CD4-positive, alpha-beta memory T cell (primary cell): ENCODE results near the gene ENAH. TPM values are rescaled to one million over a fixed set of nuclear protein-coding genes. Genes with fewer than 3 reads are reported as not detected.

ENCODE experiments used
- CTCF ChIA-PET: fragments of 350-600 bp; sonication (Branson Sonifier 250); formaldehyde crosslinking; loops from one replicate; lab custom pipeline; 2021; ENCODE audit warnings: inconsistent platforms; ENCODE audit not compliant: partially characterized antibody; lab: Charles Lee
- POLR2A ChIA-PET: fragments of 350-600 bp; sonication (Branson Sonifier 250); formaldehyde crosslinking; loops from one replicate; lab custom pipeline; 2021; ENCODE audit not compliant: partially characterized antibody; lab: Charles Lee
- DNase-seq, 5 donors: peaks; one replicate each; pipeline versions ENCODE4 v3.0.0 to v3.0.0-alpha.2; 2020 to 2022; ENCODE audit warnings: mixed read lengths in 1 of 5
- H3K27ac ChIP-seq: one replicate; pipeline ENCODE4 v1.7.0; 2013; ENCODE audit warnings: low read depth, low read length
- H3K27me3 ChIP-seq: 2 replicates; pipeline ENCODE4 v1.7.0; 2013; ENCODE audit warnings: mild to moderate bottlenecking, low read length, moderate library complexity; ENCODE audit not compliant: insufficient read depth
- H3K36me3 ChIP-seq: 2 replicates; pipeline ENCODE4 v1.7.0; 2013; ENCODE audit warnings: mild to moderate bottlenecking, low read length, moderate library complexity; ENCODE audit not compliant: insufficient read depth
- H3K4me1 ChIP-seq: 2 replicates; pipeline ENCODE4 v1.7.0; 2013; ENCODE audit warnings: mild to moderate bottlenecking, low read length, moderate library complexity; ENCODE audit not compliant: insufficient read depth
- H3K4me3 ChIP-seq, 2 donors: one replicate each; pipeline ENCODE4 v1.7.0; 2013; ENCODE audit warnings: low read length in 2 of 2, mild to moderate bottlenecking in 1 of 2
- H3K9me3 ChIP-seq, 2 donors: one replicate each; pipeline ENCODE4 v1.7.0; 2013; ENCODE audit warnings: low read length in 2 of 2, control low read depth in 1 of 2; ENCODE audit not compliant: control insufficient read depth in 1 of 2
- H3K27ac Mint-ChIP-seq, 7 donors: one replicate each; pipeline ENCODE4 v1.8.0; 2020 to 2021; ENCODE audit warnings: mixed read lengths in 7 of 7, mild to moderate bottlenecking in 6 of 7, inconsistent platforms in 3 of 7, moderate library complexity in 3 of 7
- H3K27me3 Mint-ChIP-seq, 2 donors: one replicate each; pipeline ENCODE4 v1.8.0; 2020 to 2021; ENCODE audit warnings: mixed read lengths in 2 of 2
- H3K36me3 Mint-ChIP-seq, 2 donors: one replicate each; pipeline ENCODE4 v1.8.0; 2020 to 2021; ENCODE audit warnings: mixed read lengths in 2 of 2, inconsistent platforms in 1 of 2, mild to moderate bottlenecking in 1 of 2
- H3K4me1 Mint-ChIP-seq, 4 donors: one replicate each; pipeline ENCODE4 v1.8.0; 2020 to 2021; ENCODE audit warnings: mixed read lengths in 4 of 4, mild to moderate bottlenecking in 1 of 4
- H3K4me3 Mint-ChIP-seq, 8 donors: one replicate each; pipeline ENCODE4 v1.8.0; 2020 to 2021; ENCODE audit warnings: mixed read lengths in 8 of 8, mild to moderate bottlenecking in 7 of 8, moderate library complexity in 6 of 8, inconsistent platforms in 3 of 8
- H3K9me3 Mint-ChIP-seq, 8 donors: one replicate each; pipeline ENCODE4 v1.8.0; 2020 to 2021; ENCODE audit warnings: mixed read lengths in 8 of 8, mild to moderate bottlenecking in 5 of 8, inconsistent platforms in 3 of 8, moderate library complexity in 1 of 8
- intact Hi-C: fragments of 100-400 bp; cut with micrococcal nuclease; formaldehyde crosslinking; loops from one replicate; pipeline ENCODE4 v1.15.1; 2023
- polyA plus RNA-seq, 2 donors: library from polyadenylated mRNA; unstranded; fragments of 300-500 nt; fragmentation: Illumina TruSeq; gene quantifications; one replicate each; pipeline ENCODE4 v1.2.3, GENCODE V29; 2021
- total RNA-seq, 2 experiments: library from RNA; stranded (reverse); gene quantifications; one replicate each; pipeline ENCODE4 v1.2.3, GENCODE V29; 2021

Gene ENAH
- total and polyA plus RNA-seq, 4 experiments from 2014 or later, result 0.26 TPM; not detected in 3

DNA sequence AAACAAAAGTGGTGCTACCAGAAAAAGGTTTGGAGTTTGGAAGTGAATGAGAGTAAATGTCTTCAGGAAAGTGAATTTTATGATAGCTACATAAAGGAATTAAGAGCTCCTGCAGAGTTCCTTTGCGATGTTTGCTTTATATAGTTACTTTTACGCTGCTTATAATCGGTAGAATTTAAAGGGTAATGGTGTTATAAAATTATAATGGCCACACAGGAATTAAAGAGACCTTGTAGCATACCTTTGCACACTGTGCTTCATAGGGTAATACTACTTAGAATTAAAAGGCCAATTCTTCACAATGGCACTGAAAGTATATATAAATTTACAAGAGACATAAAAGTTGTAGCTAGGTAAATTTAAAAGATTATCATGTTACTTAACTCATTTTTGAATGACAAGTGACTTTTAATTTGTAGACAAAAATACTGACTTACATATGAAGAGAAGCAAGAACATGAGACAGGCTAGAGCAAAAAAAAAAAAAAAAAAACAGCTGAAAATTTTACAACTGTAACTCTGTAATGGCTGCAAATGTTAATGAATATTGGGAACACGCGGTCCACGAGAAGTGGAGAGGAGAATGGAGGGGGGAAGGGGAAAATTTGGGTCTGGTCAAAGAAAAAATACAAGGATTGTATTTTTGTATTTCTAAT, 159.2 kb downstream of the ENAH start:
- peaks cover 0 to 2% (median 0%) of the 10 kb centered on the region in 8 donors for H3K9me3 Mint-ChIP-seq
- H3K4me3 Mint-ChIP-seq, result no peak overlapping the region
- Histone ChIP-seq H3K4me1 (no peaks in the 10 kb centered on the region), H3K27me3 (peaks cover 9% of the 10 kb centered on the region), H3K4me3 (no peak overlapping the region), H3K9me3 (no peaks in the 10 kb centered on the region), H3K27ac (no peak overlapping the region), H3K36me3 (no peaks in the 10 kb centered on the region)
- no peak for DNase-seq
- intact Hi-C loops, result no loop called here
- H3K27ac Mint-ChIP-seq, result peak overlapping the region in 1 of 7 donors; percentile 15
- POLR2A ChIA-PET, result no interaction called here
- peaks cover 9 to 12% of the 10 kb centered on the region in 2 donors for H3K27me3 Mint-ChIP-seq
- peaks cover 0 to 3% (median 0%) of the 10 kb centered on the region in 4 donors for H3K4me1 Mint-ChIP-seq
- CTCF ChIA-PET, result interaction anchor here (0.8 to 1.2 kb wide), 2 partner anchors 14 to 19 kb away, joined by 3 to 4 read pairs; no protein-coding TSS in a partner anchor
- H3K36me3 Mint-ChIP-seq, result no peaks in the 10 kb centered on the region

DNA sequence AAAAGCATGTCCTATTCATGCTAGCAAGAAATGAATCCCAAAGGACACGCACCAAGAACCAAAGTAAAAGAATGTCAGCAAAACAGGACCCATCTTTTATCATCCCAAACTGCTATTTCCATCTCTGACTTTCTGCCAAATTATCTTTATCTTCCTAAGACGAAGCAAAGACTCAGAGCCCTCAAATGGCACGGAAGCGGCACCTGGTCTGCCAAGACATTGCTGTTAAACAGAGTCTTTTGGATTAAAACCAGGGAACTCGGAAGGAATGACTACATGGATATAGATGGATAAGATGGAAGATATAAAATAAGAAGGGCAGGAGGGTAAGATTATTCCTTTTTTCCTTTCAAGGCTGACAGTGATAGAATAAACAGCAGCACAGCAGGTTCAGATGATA, 164.2 kb downstream of the ENAH start:
- Mint-ChIP-seq H3K36me3 (no peaks in the 10 kb centered on the region), H3K9me3 (no peaks in the 10 kb centered on the region), H3K4me3 (no peak overlapping the region), H3K27me3 (peaks cover 2 to 10% of the 10 kb centered on the region in 2 donors), H3K4me1 (no peaks in the 10 kb centered on the region), H3K27ac (peak overlapping the region in 1 of 7 donors; percentile 14)
- intact Hi-C loops, result no loop called here
- Histone ChIP-seq H3K36me3 (no peaks in the 10 kb centered on the region), H3K27me3 (peaks cover 5% of the 10 kb centered on the region), H3K4me1 (no peaks in the 10 kb centered on the region), H3K9me3 (no peaks in the 10 kb centered on the region), H3K4me3 (no peak overlapping the region), H3K27ac (no peak overlapping the region)
- CTCF ChIA-PET, result no interaction called here
- DNase-seq, result no peak
- POLR2A ChIA-PET, result no interaction called here

DNA sequence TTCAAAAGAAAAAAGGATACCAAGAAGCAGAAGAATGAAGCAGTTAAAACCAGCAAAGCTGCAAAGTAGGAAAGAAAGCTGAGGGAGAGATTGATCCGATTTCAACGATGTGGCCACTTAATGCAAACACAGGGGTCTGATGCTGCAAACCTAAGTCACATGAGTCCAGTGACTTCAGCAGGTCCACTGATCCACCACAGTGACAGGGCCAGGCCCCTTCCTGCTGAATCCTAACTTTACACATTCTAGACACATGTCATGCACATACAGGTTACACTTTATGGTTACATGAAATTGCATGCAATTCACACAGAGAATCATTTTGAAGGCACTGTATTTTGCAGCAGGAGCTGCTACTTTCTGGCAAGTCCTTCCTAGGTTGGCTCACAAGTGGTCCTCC, 166.1 kb downstream of the ENAH start:
- Mint-ChIP-seq H3K4me3 (peak overlapping the region in 1 of 8 donors; percentile 22), H3K4me1 (no peaks in the 10 kb centered on the region), H3K9me3 (no peaks in the 10 kb centered on the region), H3K36me3 (no peaks in the 10 kb centered on the region), H3K27me3 (peaks cover 2 to 10% of the 10 kb centered on the region in 2 donors), H3K27ac (no peak overlapping the region)
- Histone ChIP-seq H3K27ac (no peak overlapping the region), H3K4me3 (no peak overlapping the region), H3K4me1 (no peaks in the 10 kb centered on the region), H3K36me3 (no peaks in the 10 kb centered on the region), H3K27me3 (no peaks in the 10 kb centered on the region), H3K9me3 (no peaks in the 10 kb centered on the region)
- intact Hi-C loops, result no loop called here
- ChIA-PET POLR2A (no interaction called here), CTCF (interaction anchor here (1.0 to 1.4 kb wide), 2 partner anchors 19 to 476 kb away, joined by 3 to 4 read pairs; no protein-coding TSS in a partner anchor)
- DNase-seq, result no peak

DNA sequence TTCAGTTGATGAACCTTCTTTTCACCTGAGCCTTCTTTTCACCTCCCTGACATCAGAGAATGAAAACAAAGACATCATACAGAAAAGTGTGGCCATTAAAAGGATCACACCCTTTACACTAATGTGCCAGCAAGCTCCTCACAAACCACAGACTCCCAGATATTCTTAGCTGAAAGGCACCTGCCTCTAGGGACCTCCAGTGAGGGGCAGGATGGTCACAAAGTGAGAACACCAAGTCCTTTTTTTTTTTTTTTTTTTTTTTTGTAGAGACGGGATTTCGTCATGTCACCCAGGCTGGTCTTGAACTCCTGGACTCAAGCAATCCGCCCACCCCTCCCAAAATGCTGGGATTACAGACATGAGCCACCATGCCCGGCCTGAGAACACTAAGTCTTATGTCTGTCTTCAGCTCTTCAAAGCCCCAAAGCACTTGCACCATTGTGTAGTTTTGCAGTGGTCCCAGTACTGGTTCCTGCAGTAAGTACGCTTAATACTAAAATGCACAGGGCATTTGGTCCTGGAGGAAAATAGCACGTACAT, 166.9 kb downstream of the ENAH start:
- Mint-ChIP-seq H3K9me3 (no peaks in the 10 kb centered on the region), H3K27ac (no peak overlapping the region), H3K4me3 (no peak overlapping the region), H3K4me1 (no peaks in the 10 kb centered on the region), H3K36me3 (no peaks in the 10 kb centered on the region), H3K27me3 (peaks cover 4 to 10% of the 10 kb centered on the region in 2 donors)
- intact Hi-C loops, result no loop called here
- CTCF ChIA-PET, result interaction anchor here (0.6 to 2.2 kb wide), 6 partner anchors 9 to 477 kb away, joined by 3 to 15 read pairs (median 4); no protein-coding TSS in a partner anchor
- POLR2A ChIA-PET, result interaction anchor here (0.9 to 1.6 kb wide), 2 partner anchors 18 to 292 kb away, joined by 3 to 6 read pairs; partner anchors contain the start of gene SRP9
- Histone ChIP-seq H3K4me1 (no peaks in the 10 kb centered on the region), H3K9me3 (no peaks in the 10 kb centered on the region), H3K27me3 (no peaks in the 10 kb centered on the region), H3K4me3 (no peak overlapping the region), H3K36me3 (no peaks in the 10 kb centered on the region), H3K27ac (no peak overlapping the region)
- no peak for DNase-seq

DNA sequence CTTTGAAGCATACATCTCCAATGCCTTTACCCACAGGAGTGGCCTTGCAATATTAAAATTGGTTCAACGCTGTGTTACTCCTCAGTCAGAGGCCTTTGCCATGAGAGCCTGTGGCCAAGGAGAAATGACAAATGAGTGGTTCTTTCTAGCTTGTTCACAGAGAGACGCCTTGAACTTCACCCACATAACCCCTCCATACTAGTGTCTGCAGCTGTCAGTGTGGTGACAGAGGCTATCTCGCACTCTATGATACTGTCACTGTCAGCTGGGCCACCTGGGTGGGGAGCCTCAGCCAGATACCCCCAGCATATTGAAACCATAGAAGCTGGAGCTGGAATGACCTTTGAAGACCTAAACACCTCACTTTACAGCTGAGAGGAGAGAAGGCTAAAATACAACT, 167.7 kb downstream of the ENAH start:
- H3K27ac Mint-ChIP-seq, result no peak overlapping the region
- Histone ChIP-seq H3K36me3 (no peaks in the 10 kb centered on the region), H3K4me3 (no peak overlapping the region), H3K27ac (no peak overlapping the region), H3K4me1 (no peaks in the 10 kb centered on the region), H3K27me3 (no peaks in the 10 kb centered on the region), H3K9me3 (no peaks in the 10 kb centered on the region)
- POLR2A ChIA-PET, result interaction anchor here (0.9 to 1.6 kb wide), 2 partner anchors 18 to 293 kb away, joined by 3 to 6 read pairs; partner anchors contain the start of gene SRP9
- peaks cover 4 to 10% of the 10 kb centered on the region in 2 donors for H3K27me3 Mint-ChIP-seq
- H3K4me3 Mint-ChIP-seq, result no peak overlapping the region
- H3K4me1 Mint-ChIP-seq, result no peaks in the 10 kb centered on the region
- intact Hi-C loops, result no loop called here
- CTCF ChIA-PET, result interaction anchor here (1.2 to 2.2 kb wide), 2 partner anchors 10 to 72 kb away, joined by 3 to 15 read pairs; no protein-coding TSS in a partner anchor
- H3K9me3 Mint-ChIP-seq, result no peaks in the 10 kb centered on the region
- DNase-seq, result no peak
- no peaks in the 10 kb centered on the region for H3K36me3 Mint-ChIP-seq

DNA sequence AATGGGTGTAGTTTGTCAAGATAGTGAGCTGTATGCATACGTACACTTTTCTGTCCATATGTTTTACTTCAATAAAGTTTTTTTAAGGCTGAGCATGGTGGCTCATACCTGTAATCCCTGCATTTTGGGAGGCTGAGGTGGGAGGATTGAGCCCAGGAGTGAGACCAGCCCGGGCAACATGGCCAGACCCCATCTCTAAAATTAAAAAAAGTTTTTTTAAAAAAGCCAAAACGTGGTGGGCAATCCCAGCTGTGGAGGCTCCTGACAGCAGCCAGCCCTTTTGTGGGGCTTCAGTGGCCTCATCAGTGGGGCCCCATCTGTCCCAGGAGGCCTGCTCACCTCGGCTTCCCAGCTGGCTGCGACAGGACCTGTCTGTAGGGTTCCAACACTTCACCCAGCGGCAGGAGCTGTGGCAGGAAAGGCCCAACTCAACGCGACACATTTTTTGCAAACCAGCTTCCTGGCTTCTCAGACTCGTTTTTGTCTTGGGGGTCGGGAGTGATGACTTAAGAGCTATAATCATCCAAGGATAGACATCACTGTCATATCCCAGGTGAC, 168.2 kb downstream of the ENAH start:
- H3K36me3 ChIP-seq, result no peaks in the 10 kb centered on the region
- no peak overlapping the region for H3K27ac ChIP-seq
- Mint-ChIP-seq H3K27me3 (peaks cover 4 to 10% of the 10 kb centered on the region in 2 donors), H3K36me3 (no peaks in the 10 kb centered on the region), H3K27ac (no peak overlapping the region), H3K4me1 (no peaks in the 10 kb centered on the region), H3K4me3 (no peak overlapping the region), H3K9me3 (no peaks in the 10 kb centered on the region)
- ChIA-PET CTCF (interaction anchor here (1.1 to 2.2 kb wide), 4 partner anchors 10 to 73 kb away, joined by 3 to 15 read pairs (median 3); no protein-coding TSS in a partner anchor), POLR2A (interaction anchor here (1.6 kb wide), 1 partner anchor 293 kb away, joined by 6 read pairs; the partner anchor contains the start of gene SRP9)
- no peak for DNase-seq
- intact Hi-C loops, result no loop called here
- no peak overlapping the region for H3K4me3 ChIP-seq
- H3K4me1 ChIP-seq, result no peaks in the 10 kb centered on the region
- H3K9me3 ChIP-seq, result no peaks in the 10 kb centered on the region
- H3K27me3 ChIP-seq, result no peaks in the 10 kb centered on the region
